T-helper 1 cell treated with Interleukin-12 subunit alpha and Interleukin-12 subunit beta and Interleukin-4 antibody, amounts not matched to agents 30 ng/mL and 1 ng/mL, for 36 hours (primary cell): ENCODE data around the gene GXYLT2. TPM values are rescaled to one million over a fixed set of nuclear protein-coding genes. Genes with fewer than 3 reads are reported as not detected.

Experiments
- intact Hi-C: fragments of 100-400 bp; cut with micrococcal nuclease; formaldehyde crosslinking; loops from one replicate; pipeline ENCODE4 v1.15.1; 2024
- total RNA-seq: library from RNA; stranded (reverse); gene quantifications from 2 replicates; pipeline ENCODE4 v1.2.3, GENCODE V29; 2022

GXYLT2 gene
- total RNA-seq, 1 donor from 2014 or later = 0.51 TPM

GRCh38 chr3:72969766-72970165 is 81.9 kb downstream of the GXYLT2 start:
- intact Hi-C loops = no loop called here

GRCh38 chr3:72970942-72971341 is 83.1 kb downstream of the GXYLT2 start:
- intact Hi-C loops = no loop called here

GRCh38 chr3:72972706-72973030 is 84.8 kb downstream of the GXYLT2 start:
- intact Hi-C loops = no loop called here

- intact Hi-C loops = no loop called here
These were observed 85.3 kb downstream of the GXYLT2 start for GRCh38 chr3:72973031-72973723.

GRCh38 chr3:72973786-72974185 is 85.9 kb downstream of the GXYLT2 start:
- intact Hi-C loops = no loop called here

- intact Hi-C loops = no loop called here
These were observed 87.1 kb downstream of the GXYLT2 start for GRCh38 chr3:72974956-72975355.

GRCh38 chr3:72976281-72976741 is 88.5 kb downstream of the GXYLT2 start:
- intact Hi-C loops = no loop called here

GRCh38 chr3:72977060-72977808 is 89.4 kb downstream of the GXYLT2 start:
- intact Hi-C loops = loop anchor here (1.0 kb wide), 4 partner anchors 12 to 52 kb away; no protein-coding TSS in a partner anchor

GRCh38 chr3:72982609-72983366 is 94.9 kb downstream of the GXYLT2 start:
- intact Hi-C loops = no loop called here

GRCh38 chr3:72985576-72985975 is 97.7 kb downstream of the GXYLT2 start:
- intact Hi-C loops = no loop called here

GRCh38 chr3:72990701-72991395 is 103.0 kb downstream of the GXYLT2 start:
- intact Hi-C loops = loop anchor here (10.0 kb wide), 2 partner anchors 646 to 1926 kb away; no protein-coding TSS in a partner anchor

GRCh38 chr3:72991522-72991921 is 103.7 kb downstream of the GXYLT2 start:
- intact Hi-C loops = loop anchor here (10.0 kb wide), 2 partner anchors 647 to 1927 kb away; no protein-coding TSS in a partner anchor

GRCh38 chr3:72993391-72993790 is 105.5 kb downstream of the GXYLT2 start:
- intact Hi-C loops = loop anchor here (10.0 kb wide), 2 partner anchors 649 to 1929 kb away; no protein-coding TSS in a partner anchor

GRCh38 chr3:72995337-72995736 is 107.5 kb downstream of the GXYLT2 start:
- intact Hi-C loops = loop anchor here (10.0 kb wide), 2 partner anchors 651 to 1931 kb away; no protein-coding TSS in a partner anchor

GRCh38 chr3:72996121-72996472 is 108.3 kb downstream of the GXYLT2 start:
- intact Hi-C loops = loop anchor here (1.0 to 10.0 kb wide), 5 partner anchors 31 to 1931 kb away; partner anchors contain the start of gene SHQ1

- intact Hi-C loops = loop anchor here (1.0 to 10.0 kb wide), 10 partner anchors 19 to 1932 kb away; partner anchors contain the start of gene SHQ1
These were observed 108.9 kb downstream of the GXYLT2 start, which contains the start of gene PPP4R2 for GRCh38 chr3:72996473-72997333. TSS of gene PPP4R2 (plus strand) at chr3:72996811. CDS start at chr3:72997038, 227 bp downstream.

GRCh38 chr3:72997421-72997961 is 109.6 kb downstream of the GXYLT2 start:
- intact Hi-C loops = loop anchor here (1.0 to 10.0 kb wide), 8 partner anchors 20 to 1933 kb away; no protein-coding TSS in a partner anchor

- intact Hi-C loops = loop anchor here (1.0 to 10.0 kb wide), 4 partner anchors 30 to 1934 kb away; partner anchors contain the start of gene RYBP
These were observed 110.6 kb downstream of the GXYLT2 start for GRCh38 chr3:72998466-72998865.

GRCh38 chr3:72999951-73000350 is 112.1 kb downstream of the GXYLT2 start:
- intact Hi-C loops = loop anchor here (2.0 to 10.0 kb wide), 3 partner anchors 29 to 1935 kb away; no protein-coding TSS in a partner anchor
